Measurements from ENCODE around the gene P2RX1. TPM values are rescaled to one million over a fixed set of nuclear protein-coding genes. Genes with fewer than 3 reads are reported as not detected.

Gene P2RX1
- total RNA-seq, 2 donors from 2014 or later = 39.2 to 45.4 TPM

GRCh38 chr17:3864534-3864933 is 51.7 kb downstream of the P2RX1 start:
- Histone ChIP-seq H3K4me3 (no peak overlapping the region), H3K27me3 (no peaks in the 10 kb centered on the region), H3K27ac (no peak overlapping the region), H3K4me1 (no peaks in the 10 kb centered on the region), H3K9me3 (no peaks in the 10 kb centered on the region), H3K36me3 (replicated peaks in 1 of 2; ENCODE audit: insufficient read depth in 1 of 2, low read depth in 2 of 2) (peaks cover 0 to 2% of the 10 kb centered on the region in 2 donors)
- 92 to 94% methylated on average over 5 to 10 of the region's 10 CpGs for WGBS, 2 donors
- no peak for ATAC-seq
- TF ChIP-seq, protein P1, sequence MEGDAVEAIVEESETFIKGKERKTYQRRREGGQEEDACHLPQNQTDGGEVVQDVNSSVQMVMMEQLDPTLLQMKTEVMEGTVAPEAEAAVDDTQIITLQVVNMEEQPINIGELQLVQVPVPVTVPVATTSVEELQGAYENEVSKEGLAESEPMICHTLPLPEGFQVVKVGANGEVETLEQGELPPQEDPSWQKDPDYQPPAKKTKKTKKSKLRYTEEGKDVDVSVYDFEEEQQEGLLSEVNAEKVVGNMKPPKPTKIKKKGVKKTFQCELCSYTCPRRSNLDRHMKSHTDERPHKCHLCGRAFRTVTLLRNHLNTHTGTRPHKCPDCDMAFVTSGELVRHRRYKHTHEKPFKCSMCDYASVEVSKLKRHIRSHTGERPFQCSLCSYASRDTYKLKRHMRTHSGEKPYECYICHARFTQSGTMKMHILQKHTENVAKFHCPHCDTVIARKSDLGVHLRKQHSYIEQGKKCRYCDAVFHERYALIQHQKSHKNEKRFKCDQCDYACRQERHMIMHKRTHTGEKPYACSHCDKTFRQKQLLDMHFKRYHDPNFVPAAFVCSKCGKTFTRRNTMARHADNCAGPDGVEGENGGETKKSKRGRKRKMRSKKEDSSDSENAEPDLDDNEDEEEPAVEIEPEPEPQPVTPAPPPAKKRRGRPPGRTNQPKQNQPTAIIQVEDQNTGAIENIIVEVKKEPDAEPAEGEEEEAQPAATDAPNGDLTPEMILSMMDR (IDR thresholded peaks at IDR 0.05) = no peak
- no peak for TF ChIP-seq POLR2A (IDR thresholded peaks at IDR 0.05)
- intact Hi-C loops (cut with DNase I) = no loop called here
- no peak for DNase-seq

- 85 to 89% methylated on average over 17 to 26 of the region's 28 CpGs for WGBS, 2 donors
- Histone ChIP-seq H3K4me1 (peaks cover 10% of the 10 kb centered on the region), H3K36me3 (replicated peaks in 1 of 2; ENCODE audit: insufficient read depth in 1 of 2, low read depth in 2 of 2) (peaks cover 0 to 2% of the 10 kb centered on the region in 2 donors), H3K4me3 (no peak overlapping the region), H3K9me3 (no peaks in the 10 kb centered on the region), H3K27me3 (no peaks in the 10 kb centered on the region), H3K27ac (no peak overlapping the region)
- ATAC-seq (no peak), DNase-seq (no peak)
- intact Hi-C loops (cut with DNase I) = no loop called here
- no peak for TF ChIP-seq POLR2A (IDR thresholded peaks at IDR 0.05)
- TF ChIP-seq, protein P1 (IDR thresholded peaks at IDR 0.05) = no peak
These were observed 54.2 kb downstream of the P2RX1 start for GRCh38 chr17:3861761-3862681.

- no peak for TF ChIP-seq POLR2A (IDR thresholded peaks at IDR 0.05)
- TF ChIP-seq, protein P1 (IDR thresholded peaks at IDR 0.05) = no peak
- no peak for DNase-seq
- no peak overlapping the region for H3K27ac ChIP-seq
- peaks cover 10% of the 10 kb centered on the region for H3K4me1 ChIP-seq
- intact Hi-C loops (cut with DNase I) = no loop called here
- no peak for ATAC-seq
- no peaks in the 10 kb centered on the region for H3K27me3 ChIP-seq
- no peaks in the 10 kb centered on the region for H3K9me3 ChIP-seq
- WGBS, 2 donors = 88 to 92% methylated on average over 7 to 30 of the region's 30 CpGs
- H3K4me3 ChIP-seq = no peak overlapping the region
- H3K36me3 ChIP-seq (replicated peaks in 1 of 2; ENCODE audit: insufficient read depth in 1 of 2, low read depth in 2 of 2) = peaks cover 0 to 2% of the 10 kb centered on the region in 2 donors
These were observed 55.1 kb downstream of the P2RX1 start for GRCh38 chr17:3860939-3861700.

- no peak overlapping the region for H3K4me3 ChIP-seq
- intact Hi-C loops (cut with DNase I) = no loop called here
- WGBS, 2 donors = 89 to 94% methylated on average over 8 to 9 of the region's 9 CpGs
These were observed 56.3 kb downstream of the P2RX1 start for GRCh38 chr17:3859940-3860339.

More at GRCh38 chr17:3859940-3860339, 56.3 kb downstream of the P2RX1 start:
- Histone ChIP-seq H3K27ac (no peak overlapping the region), H3K27me3 (no peaks in the 10 kb centered on the region), H3K4me1 (peaks cover 10% of the 10 kb centered on the region), H3K9me3 (no peaks in the 10 kb centered on the region), H3K36me3 (replicated peaks in 1 of 2; ENCODE audit: insufficient read depth in 1 of 2, low read depth in 2 of 2) (peaks cover 0 to 2% of the 10 kb centered on the region in 2 donors)
- no peak for DNase-seq
- TF ChIP-seq, protein P1 (IDR thresholded peaks at IDR 0.05) = no peak
- no peak for TF ChIP-seq POLR2A (IDR thresholded peaks at IDR 0.05)
- no peak for ATAC-seq

All from body of pancreas (tissue), 4 donors.